ENCODE measurements around the gene C3orf20. TPM values are rescaled to one million over a fixed set of nuclear protein-coding genes. Genes with fewer than 3 reads are reported as not detected.

C3orf20 gene
- total and polyA plus RNA-seq, 9 of the 15 experiments (the other 6 are each of a cell fraction or from before 2014, with no cell fraction given), result 0.04 TPM; not detected in 8

DNA sequence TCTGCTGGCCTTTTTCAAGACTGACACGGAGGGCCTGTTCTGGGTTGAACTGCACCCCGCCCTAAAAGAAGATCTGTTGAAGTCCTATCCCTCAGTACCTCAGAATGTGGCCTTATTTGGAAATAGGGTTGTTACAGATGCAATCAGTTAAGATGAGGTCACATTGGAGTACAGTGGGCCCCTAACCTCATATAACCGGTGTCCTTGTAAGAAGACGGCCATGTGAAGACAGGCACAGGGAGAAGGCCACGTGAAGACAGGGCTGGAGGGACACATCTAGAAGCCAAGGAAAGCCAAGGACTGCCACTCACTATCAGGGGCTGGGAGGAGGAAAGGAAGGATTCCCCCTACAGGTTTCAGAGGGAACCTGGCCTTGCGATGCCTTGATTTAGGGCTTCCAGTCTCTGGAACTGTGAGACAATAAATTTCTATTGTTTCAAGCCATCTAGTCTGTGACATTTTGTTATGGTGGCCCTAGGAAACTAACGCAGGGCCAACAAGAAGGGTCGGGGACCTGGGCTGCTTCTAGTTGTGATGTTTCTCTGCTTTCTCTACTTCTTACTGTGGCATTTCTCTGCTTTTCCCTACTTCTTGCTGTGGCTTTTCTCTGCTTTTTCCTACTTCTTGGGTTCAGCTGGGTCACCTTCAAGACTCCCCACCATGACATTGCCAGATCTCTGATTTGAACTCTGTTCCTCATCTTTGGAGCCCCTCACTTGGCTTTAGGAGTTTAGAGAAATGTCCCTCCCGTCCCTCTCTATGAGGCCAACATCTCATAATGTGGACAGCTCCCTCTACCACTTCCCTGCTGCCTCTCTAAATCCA lies 28.1 kb upstream of the C3orf20 start (continued):
- TF ChIP-seq, protein P1, sequence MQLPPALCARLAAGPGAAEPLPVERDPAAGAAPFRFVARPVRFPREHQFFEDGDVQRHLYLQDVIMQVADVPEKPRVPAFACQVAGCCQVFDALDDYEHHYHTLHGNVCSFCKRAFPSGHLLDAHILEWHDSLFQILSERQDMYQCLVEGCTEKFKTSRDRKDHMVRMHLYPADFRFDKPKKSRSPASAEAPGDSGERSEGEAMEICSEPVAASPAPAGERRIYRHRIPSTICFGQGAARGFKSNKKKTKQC (CRISPR knock-in tag; IDR thresholded peaks at IDR 0.05), result no peak
- TF ChIP-seq, protein P2, sequence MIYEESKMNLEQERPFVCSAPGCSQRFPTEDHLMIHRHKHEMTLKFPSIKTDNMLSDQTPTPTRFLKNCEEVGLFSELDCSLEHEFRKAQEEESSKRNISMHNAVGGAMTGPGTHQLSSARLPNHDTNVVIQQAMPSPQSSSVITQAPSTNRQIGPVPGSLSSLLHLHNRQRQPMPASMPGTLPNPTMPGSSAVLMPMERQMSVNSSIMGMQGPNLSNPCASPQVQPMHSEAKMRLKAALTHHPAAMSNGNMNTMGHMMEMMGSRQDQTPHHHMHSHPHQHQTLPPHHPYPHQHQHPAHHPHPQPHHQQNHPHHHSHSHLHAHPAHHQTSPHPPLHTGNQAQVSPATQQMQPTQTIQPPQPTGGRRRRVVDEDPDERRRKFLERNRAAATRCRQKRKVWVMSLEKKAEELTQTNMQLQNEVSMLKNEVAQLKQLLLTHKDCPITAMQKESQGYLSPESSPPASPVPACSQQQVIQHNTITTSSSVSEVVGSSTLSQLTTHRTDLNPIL (CRISPR knock-in tag; IDR thresholded peaks at IDR 0.05), result no peak
- no peak for TF ChIP-seq KAT8 (IDR thresholded peaks at IDR 0.05; ENCODE audit: low read depth)
- TF ChIP-seq, protein P3, sequence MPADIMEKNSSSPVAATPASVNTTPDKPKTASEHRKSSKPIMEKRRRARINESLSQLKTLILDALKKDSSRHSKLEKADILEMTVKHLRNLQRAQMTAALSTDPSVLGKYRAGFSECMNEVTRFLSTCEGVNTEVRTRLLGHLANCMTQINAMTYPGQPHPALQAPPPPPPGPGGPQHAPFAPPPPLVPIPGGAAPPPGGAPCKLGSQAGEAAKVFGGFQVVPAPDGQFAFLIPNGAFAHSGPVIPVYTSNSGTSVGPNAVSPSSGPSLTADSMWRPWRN (IDR thresholded peaks at IDR 0.05; ENCODE audit: low read depth), result no peak
- TF ChIP-seq, protein P4, sequence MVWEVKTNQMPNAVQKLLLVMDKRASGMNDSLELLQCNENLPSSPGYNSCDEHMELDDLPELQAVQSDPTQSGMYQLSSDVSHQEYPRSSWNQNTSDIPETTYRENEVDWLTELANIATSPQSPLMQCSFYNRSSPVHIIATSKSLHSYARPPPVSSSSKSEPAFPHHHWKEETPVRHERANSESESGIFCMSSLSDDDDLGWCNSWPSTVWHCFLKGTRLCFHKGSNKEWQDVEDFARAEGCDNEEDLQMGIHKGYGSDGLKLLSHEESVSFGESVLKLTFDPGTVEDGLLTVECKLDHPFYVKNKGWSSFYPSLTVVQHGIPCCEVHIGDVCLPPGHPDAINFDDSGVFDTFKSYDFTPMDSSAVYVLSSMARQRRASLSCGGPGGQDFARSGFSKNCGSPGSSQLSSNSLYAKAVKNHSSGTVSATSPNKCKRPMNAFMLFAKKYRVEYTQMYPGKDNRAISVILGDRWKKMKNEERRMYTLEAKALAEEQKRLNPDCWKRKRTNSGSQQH (CRISPR knock-in tag; IDR thresholded peaks at IDR 0.05), result peak; percentile 67
- TF ChIP-seq OTX1 (CRISPR knock-in tag; IDR thresholded peaks at IDR 0.05), result 0 out of 2 replicates have a peak, but pooled peaks have one; percentile 13
- no peak for TF ChIP-seq GTF2A2 (tag; IDR thresholded peaks at IDR 0.05)
- TF ChIP-seq, protein P5, sequence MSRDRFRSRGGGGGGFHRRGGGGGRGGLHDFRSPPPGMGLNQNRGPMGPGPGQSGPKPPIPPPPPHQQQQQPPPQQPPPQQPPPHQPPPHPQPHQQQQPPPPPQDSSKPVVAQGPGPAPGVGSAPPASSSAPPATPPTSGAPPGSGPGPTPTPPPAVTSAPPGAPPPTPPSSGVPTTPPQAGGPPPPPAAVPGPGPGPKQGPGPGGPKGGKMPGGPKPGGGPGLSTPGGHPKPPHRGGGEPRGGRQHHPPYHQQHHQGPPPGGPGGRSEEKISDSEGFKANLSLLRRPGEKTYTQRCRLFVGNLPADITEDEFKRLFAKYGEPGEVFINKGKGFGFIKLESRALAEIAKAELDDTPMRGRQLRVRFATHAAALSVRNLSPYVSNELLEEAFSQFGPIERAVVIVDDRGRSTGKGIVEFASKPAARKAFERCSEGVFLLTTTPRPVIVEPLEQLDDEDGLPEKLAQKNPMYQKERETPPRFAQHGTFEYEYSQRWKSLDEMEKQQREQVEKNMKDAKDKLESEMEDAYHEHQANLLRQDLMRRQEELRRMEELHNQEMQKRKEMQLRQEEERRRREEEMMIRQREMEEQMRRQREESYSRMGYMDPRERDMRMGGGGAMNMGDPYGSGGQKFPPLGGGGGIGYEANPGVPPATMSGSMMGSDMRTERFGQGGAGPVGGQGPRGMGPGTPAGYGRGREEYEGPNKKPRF (IDR thresholded peaks at IDR 0.05; ENCODE audit: low read depth, low read length), result no peak
- TF ChIP-seq, protein P6, sequence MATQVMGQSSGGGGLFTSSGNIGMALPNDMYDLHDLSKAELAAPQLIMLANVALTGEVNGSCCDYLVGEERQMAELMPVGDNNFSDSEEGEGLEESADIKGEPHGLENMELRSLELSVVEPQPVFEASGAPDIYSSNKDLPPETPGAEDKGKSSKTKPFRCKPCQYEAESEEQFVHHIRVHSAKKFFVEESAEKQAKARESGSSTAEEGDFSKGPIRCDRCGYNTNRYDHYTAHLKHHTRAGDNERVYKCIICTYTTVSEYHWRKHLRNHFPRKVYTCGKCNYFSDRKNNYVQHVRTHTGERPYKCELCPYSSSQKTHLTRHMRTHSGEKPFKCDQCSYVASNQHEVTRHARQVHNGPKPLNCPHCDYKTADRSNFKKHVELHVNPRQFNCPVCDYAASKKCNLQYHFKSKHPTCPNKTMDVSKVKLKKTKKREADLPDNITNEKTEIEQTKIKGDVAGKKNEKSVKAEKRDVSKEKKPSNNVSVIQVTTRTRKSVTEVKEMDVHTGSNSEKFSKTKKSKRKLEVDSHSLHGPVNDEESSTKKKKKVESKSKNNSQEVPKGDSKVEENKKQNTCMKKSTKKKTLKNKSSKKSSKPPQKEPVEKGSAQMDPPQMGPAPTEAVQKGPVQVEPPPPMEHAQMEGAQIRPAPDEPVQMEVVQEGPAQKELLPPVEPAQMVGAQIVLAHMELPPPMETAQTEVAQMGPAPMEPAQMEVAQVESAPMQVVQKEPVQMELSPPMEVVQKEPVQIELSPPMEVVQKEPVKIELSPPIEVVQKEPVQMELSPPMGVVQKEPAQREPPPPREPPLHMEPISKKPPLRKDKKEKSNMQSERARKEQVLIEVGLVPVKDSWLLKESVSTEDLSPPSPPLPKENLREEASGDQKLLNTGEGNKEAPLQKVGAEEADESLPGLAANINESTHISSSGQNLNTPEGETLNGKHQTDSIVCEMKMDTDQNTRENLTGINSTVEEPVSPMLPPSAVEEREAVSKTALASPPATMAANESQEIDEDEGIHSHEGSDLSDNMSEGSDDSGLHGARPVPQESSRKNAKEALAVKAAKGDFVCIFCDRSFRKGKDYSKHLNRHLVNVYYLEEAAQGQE (IDR thresholded peaks at IDR 0.05; ENCODE audit: borderline replicate concordance), result peak; percentile 33
- TF ChIP-seq, protein P6 (CRISPR knock-in tag; IDR thresholded peaks at IDR 0.05; ENCODE audit: low read depth), result no peak
- TF ChIP-seq PTRF (tag; IDR thresholded peaks at IDR 0.05), result no peak
